Measurements from ENCODE around the gene LIN52.
"Not testable (repeated sequence)": the region's sequence is repeated elsewhere in the genome, so short reads cannot be mapped to it uniquely, and the experiment has no call there.

LIN52 gene

DNA sequence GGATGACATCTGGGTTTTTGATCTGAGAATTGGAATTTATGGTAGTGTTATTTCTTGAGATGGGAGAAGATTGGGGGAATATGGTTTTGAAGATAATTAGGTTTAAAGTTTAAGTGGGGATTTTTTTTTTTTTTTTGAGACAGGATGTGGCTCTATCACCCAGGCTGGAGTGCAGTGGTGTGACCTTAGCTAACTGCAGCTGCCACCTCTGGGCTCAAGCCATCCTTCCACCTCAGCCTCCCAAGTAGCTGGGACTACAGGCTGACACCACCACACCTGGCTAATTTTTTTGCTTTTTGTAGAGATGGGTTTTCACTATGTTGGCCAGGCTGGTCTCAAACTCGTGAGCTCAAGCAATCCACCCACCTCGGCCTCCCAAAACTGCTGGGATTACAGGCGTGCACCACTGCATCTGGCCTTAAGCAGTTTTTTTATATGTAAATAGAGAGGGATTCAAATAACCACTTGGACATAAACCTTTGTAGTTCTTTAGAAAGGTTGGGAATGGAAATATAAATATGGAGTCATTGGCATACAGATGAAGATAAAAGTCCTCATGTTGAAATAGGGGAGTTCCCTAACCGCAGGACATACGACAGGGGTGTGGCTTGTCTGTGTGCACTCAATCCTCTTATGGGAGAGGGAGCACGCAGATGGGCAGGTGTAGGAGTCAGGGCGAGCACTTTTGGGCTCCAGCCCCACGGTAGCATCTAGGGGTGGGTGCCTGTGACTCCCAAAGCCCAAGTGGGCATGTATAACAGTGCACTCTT lies 4.7 kb downstream of the LIN52 start:
- DNase-seq (ENCODE audit: low read depth, low spot score), result no peak
- H3K27ac ChIP-seq, result no peak overlapping the region

DNA sequence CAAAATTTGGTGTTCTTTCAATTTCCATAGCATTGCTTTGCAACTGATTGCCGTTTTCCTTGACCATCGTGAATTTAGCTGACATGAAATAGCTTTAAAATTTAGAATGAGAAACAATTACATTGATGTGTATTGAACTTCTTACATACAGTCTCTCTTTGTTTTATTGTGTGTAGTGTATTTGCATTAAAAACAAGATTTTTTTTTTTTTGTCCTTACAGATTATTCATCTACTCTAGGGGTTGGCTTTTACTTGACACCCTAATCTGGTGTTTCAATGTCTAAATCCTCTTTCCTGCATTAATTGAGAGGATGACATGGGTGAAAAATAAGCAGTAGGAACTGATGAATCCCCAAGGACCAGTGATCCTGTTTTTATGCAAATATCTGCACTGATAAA lies 20.6 kb downstream of the LIN52 start:
- no peak overlapping the region for H3K27ac ChIP-seq
- no peak for DNase-seq (ENCODE audit: low read depth, low spot score)

DNA sequence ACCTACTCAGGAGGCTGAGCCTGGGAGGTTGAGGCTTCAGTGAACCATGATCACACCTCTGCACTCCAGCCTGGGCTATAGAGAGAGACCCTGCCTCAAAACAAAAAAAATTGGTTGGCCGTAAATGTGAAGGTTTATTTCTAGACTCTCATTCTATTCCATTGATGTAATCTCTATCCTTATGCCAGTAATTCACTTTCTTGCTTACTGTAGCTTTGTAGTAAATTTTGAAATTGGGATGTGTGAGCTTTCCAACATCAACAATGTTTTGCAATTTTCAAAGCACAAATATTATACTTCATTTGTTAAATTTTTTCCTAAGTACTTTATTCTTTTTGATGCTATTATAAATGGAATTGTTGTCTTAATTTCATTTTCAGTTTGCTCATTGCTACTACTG lies 24.6 kb downstream of the LIN52 start:
- H3K27ac ChIP-seq, result no peak overlapping the region
- no peak for DNase-seq (ENCODE audit: low read depth, low spot score)

DNA sequence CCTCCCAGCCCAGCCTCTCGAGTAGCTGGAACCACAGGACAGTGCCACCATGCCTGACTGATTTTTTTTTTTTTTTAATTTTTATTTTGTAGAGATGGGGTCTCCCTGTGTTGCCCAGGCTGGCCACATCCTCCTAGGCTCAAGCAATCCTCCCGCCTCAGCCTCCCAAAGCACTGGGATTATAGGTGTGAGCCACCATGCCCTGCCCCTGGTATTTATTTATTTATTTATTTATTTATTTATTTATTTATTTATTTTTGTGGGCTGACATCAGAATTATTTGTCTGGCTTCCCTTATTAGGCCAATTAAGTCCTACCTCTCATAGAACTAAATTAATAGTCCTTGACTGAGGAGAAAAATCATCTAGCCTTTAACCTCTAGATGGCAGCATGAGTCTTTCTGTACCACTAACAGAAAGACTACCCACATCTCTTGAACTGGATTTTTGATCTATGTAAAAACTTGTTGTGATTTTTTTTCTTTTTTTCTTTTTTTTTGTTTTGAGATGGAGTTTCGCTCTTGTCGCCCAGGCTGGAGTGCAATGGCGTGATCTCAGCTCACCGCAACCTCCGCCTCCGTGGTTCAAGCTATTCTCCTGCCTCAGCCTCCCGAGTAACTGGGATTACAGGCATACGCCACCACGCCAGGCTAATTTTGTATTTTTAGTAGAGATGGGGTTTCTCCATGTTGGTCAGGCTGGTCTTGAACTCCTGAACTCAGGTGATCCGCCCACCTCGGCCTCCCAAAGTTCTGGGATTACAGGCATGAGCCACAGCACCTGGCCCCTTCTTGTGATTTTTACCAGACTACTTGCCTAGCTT lies 26.9 kb downstream of the LIN52 start:
- H3K27ac ChIP-seq; DNase-seq (ENCODE audit: low read depth, low spot score): not testable (repeated sequence)

DNA sequence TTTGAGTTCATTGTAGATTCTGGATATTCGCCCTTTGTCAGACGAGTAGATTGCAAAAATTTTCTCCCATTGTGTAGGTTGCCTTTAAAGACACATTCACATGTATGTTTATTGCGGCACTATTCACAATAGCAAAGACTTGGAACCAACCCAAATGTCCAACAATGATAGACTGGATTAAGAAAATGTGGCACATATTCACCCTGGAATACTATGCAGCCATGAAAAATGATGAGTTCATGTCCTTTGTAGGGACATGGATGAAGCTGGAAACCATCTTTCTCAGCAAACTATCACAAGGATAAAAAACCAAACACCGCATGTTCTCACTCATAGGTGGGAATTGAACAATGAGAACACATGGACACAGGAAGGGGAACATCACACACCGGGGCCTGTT lies 40.7 kb downstream of the LIN52 start:
- H3K27ac ChIP-seq; DNase-seq (ENCODE audit: low read depth, low spot score): not testable (repeated sequence)

DNA sequence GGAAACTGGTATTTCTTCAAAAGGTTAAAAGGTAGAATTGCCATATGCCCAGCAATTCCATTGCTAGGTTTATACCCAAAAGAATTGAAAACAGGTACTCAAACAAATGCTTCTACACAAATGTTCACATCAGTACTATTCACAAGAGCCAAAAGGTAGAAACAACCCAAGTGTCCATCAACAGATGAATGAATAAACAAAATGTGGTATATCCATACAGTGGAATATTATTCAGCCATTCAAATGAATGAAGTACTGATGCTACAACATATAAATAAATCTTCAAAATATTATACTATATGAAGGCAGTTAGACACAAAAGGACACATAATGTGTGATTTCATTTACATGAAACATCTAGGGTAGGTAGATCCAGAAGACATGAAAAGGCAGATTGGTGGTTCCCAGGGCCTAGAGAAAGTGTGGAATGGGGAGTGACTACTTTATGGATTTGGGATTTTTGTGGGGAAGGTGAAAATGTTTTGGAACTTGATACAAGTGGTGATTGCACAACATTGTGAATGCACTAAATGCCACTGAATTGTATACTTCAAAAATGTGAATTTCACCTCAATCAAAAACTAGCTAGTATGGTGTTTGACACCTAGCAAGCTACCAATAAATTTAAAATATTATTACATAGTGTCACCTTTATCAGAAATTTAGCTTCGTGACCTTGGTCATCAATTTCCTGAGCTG lies 41.7 kb downstream of the LIN52 start:
- no peak overlapping the region for H3K27ac ChIP-seq
- no peak for DNase-seq (ENCODE audit: low read depth, low spot score)

DNA sequence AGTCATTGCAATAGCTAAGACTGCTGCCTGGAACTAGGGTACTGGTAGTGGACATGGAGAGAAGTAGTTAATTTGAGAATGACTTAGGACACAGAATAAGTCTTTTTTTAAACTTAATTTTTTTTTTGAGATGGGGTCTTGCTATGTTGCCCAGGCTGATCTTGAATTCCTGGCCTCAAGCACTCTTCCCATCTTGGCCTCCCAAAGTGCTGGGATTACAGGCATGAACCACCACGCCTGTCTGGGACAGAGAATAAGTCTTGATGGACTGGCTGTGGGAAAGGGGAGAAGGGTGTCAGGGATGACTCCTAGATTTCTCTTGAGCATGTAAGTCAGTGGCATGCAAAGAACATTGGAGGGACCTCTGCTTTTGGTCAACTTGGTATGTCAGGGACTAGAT lies 42.9 kb downstream of the LIN52 start:
- no peak for DNase-seq (ENCODE audit: low read depth, low spot score)
- H3K27ac ChIP-seq, result no peak overlapping the region

GRCh38 chr14:74133833-74134481 lies 49.2 kb downstream of the LIN52 start:
- H3K27ac ChIP-seq, result no peak overlapping the region
- DNase-seq (ENCODE audit: low read depth, low spot score), result no peak

- H3K27ac ChIP-seq, result no peak overlapping the region
Observed at GRCh38 chr14:74134484-74134883, 49.7 kb downstream of the LIN52 start.

GRCh38 chr14:74135426-74135825 lies 50.7 kb downstream of the LIN52 start:
- no peak overlapping the region for H3K27ac ChIP-seq
- DNase-seq (ENCODE audit: low read depth, low spot score), result no peak

More at GRCh38 chr14:74134484-74134883, 49.7 kb downstream of the LIN52 start:
- no peak for DNase-seq (ENCODE audit: low read depth, low spot score)

- DNase-seq (ENCODE audit: low read depth, low spot score), result no peak
- no peak overlapping the region for H3K27ac ChIP-seq
Observed at GRCh38 chr14:74140374-74140850, 55.7 kb downstream of the LIN52 start.

GRCh38 chr14:74141703-74142102 lies 56.9 kb downstream of the LIN52 start:
- DNase-seq (ENCODE audit: low read depth, low spot score), result no peak
- no peak overlapping the region for H3K27ac ChIP-seq

DNA sequence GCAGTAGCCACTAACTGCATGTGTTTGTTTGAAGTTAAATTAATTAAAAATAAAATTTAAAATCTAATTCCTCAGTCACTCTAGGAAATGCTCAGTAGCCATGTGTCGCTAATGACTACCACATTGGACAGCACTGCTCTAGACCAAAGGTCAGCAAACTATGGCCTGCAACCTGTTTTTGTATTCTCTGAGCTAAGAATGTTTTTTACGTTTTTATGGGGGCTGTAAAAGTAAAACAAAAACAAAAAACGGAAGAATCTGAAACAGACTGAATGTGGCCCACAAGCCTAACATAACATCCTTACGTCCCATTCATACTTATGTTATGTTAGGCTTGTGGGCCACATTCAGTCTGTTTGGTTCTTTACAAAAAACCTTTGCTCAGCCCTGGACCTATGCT lies 57.8 kb downstream of the LIN52 start:
- DNase-seq (ENCODE audit: low read depth, low spot score), result no peak
- no peak overlapping the region for H3K27ac ChIP-seq

GRCh38 chr14:74144789-74145188 lies 60.0 kb downstream of the LIN52 start:
- H3K27ac ChIP-seq, result no peak overlapping the region
- DNase-seq (ENCODE audit: low read depth, low spot score), result no peak

GRCh38 chr14:74147571-74147970 lies 62.8 kb downstream of the LIN52 start:
- no peak for DNase-seq (ENCODE audit: low read depth, low spot score)
- H3K27ac ChIP-seq, result no peak overlapping the region

GRCh38 chr14:74148705-74149104 lies 63.9 kb downstream of the LIN52 start:
- no peak overlapping the region for H3K27ac ChIP-seq
- DNase-seq (ENCODE audit: low read depth, low spot score), result no peak

- DNase-seq (ENCODE audit: low read depth, low spot score), result no peak
- no peak overlapping the region for H3K27ac ChIP-seq
Observed at GRCh38 chr14:74155287-74155686, 70.5 kb downstream of the LIN52 start.

GRCh38 chr14:74155749-74156148 lies 71.0 kb downstream of the LIN52 start:
- no peak overlapping the region for H3K27ac ChIP-seq

GRCh38 chr14:74160763-74161162 lies 76.0 kb downstream of the LIN52 start:
- no peak overlapping the region for H3K27ac ChIP-seq
- no peak for DNase-seq (ENCODE audit: low read depth, low spot score)

More at GRCh38 chr14:74155749-74156148, 71.0 kb downstream of the LIN52 start:
- no peak for DNase-seq (ENCODE audit: low read depth, low spot score)

GRCh38 chr14:74161526-74162158 lies 76.9 kb downstream of the LIN52 start:
- H3K27ac ChIP-seq, result no peak overlapping the region
- DNase-seq (ENCODE audit: low read depth, low spot score), result no peak
